Activated T-cell treated with anti-CD3 and anti-CD28 coated beads, Interleukin-2, amount 50 U/mL, for 4 hours (primary cell): ENCODE measurements around the gene PSTPIP1. TPM values are rescaled to one million over a fixed set of nuclear protein-coding genes. Genes with fewer than 3 reads are reported as not detected.
A peak's percentile ranks its signal among the peaks of the same experiment; 100 is the strongest.

Experiments used
- ATAC-seq, 2 donors: fragments of 200-7000 bp; cut with Tn5 transposase; one replicate each; pipeline ENCODE4 v1.10.0; 2021
- DNase-seq: peaks from one replicate; pipeline ENCODE4 v3.0.0-alpha.2; 2020
- H3K27me3 Mint-ChIP-seq: one replicate; pipeline ENCODE4 v1.8.0; 2021; ENCODE audit warnings: low read depth, mixed read lengths
- H3K36me3 Mint-ChIP-seq: one replicate; pipeline ENCODE4 v1.8.0; 2022; ENCODE audit warnings: mixed read lengths; ENCODE audit not compliant: insufficient read depth
- H3K4me1 Mint-ChIP-seq: one replicate; pipeline ENCODE4 v1.8.0; 2021; ENCODE audit warnings: low read depth, mixed read lengths
- H3K4me3 Mint-ChIP-seq: one replicate; pipeline ENCODE4 v1.8.0; 2021; ENCODE audit warnings: mild to moderate bottlenecking, moderate library complexity, mixed read lengths
- H3K9me3 Mint-ChIP-seq: one replicate; pipeline ENCODE4 v1.8.0; 2021; ENCODE audit warnings: mixed read lengths
- total RNA-seq, 3 donors: library from RNA; stranded (reverse); gene quantifications; one replicate each; pipeline ENCODE4 v1.2.1, GENCODE V29; 2021

Gene PSTPIP1
- total RNA-seq, 3 donors from 2014 or later = 85.4 to 130 (median 92.1) TPM

GRCh38 chr15:77032052-77032646 is 37.2 kb downstream of the PSTPIP1 start:
- ATAC-seq (no peak), DNase-seq (no peak)
- H3K4me3 Mint-ChIP-seq = no peak overlapping the region
- peaks cover 17% of the 10 kb centered on the region for H3K36me3 Mint-ChIP-seq
- H3K4me1 Mint-ChIP-seq = peaks cover under 1% of the 10 kb centered on the region
- H3K9me3 Mint-ChIP-seq = no peaks in the 10 kb centered on the region
- no peaks in the 10 kb centered on the region for H3K27me3 Mint-ChIP-seq

GRCh38 chr15:77032647-77033416 is 37.9 kb downstream of the PSTPIP1 start:
- H3K9me3 Mint-ChIP-seq = no peaks in the 10 kb centered on the region
- no peaks in the 10 kb centered on the region for H3K4me1 Mint-ChIP-seq
- no peak for DNase-seq
- ATAC-seq = no peak
- no peaks in the 10 kb centered on the region for H3K27me3 Mint-ChIP-seq
- no peak overlapping the region for H3K4me3 Mint-ChIP-seq
- peaks cover 20% of the 10 kb centered on the region for H3K36me3 Mint-ChIP-seq

GRCh38 chr15:77033417-77033728 is 38.4 kb downstream of the PSTPIP1 start:
- ATAC-seq (no peak), DNase-seq (no peak)
- H3K4me1 Mint-ChIP-seq = no peaks in the 10 kb centered on the region
- peaks cover 20% of the 10 kb centered on the region for H3K36me3 Mint-ChIP-seq
- no peak overlapping the region for H3K4me3 Mint-ChIP-seq
- H3K9me3 Mint-ChIP-seq = no peaks in the 10 kb centered on the region
- no peaks in the 10 kb centered on the region for H3K27me3 Mint-ChIP-seq

DNA sequence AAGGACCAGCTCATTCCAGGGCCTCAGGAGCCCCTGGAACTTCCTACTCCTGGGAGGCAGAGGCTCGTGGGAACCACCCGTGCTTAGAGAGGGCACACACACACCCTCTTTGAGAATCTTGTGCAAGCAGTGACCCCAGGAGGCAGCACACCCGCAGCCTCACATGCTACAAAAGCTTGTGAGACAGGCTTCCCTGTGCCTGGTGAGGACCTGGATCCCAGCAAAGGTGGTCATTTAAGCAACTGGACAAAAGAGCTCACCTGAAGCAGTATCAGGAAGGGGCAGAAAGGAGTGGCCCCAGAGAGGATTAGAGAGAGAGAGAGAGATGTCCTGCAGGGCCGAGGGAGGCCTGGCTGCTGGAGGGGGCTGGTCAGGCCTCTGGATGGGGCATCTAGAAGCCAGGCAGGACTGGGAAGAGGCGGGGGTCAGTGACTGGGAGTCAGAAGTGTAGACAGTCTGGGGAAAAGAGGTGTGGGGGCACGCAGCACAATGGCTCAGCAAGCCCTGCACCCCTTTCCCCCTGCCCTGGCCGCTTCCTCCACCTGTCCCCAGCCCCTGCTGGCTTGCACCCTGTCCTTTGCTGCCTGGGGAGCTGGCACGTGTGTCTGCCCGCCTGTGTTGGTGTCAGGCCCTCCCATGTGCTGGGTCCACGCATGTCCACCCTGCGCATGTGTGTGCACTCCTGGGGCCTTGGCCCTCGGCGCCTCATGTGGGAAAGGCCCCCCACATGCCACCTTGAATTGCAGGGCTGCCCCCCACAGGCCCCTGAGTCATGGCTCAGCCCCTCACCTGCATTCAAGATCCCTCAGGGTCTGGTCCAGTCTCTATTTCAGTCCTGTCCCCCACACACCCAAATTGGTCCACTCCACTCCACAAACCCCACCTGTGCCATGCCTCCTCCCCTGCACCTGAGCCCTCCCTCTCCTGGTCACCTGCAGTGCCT is 39.1 kb downstream of the PSTPIP1 start:
- H3K36me3 Mint-ChIP-seq = peaks cover 20% of the 10 kb centered on the region
- no peak overlapping the region for H3K4me3 Mint-ChIP-seq
- no peaks in the 10 kb centered on the region for H3K4me1 Mint-ChIP-seq
- no peaks in the 10 kb centered on the region for H3K27me3 Mint-ChIP-seq
- no peak for ATAC-seq
- H3K9me3 Mint-ChIP-seq = no peaks in the 10 kb centered on the region
- DNase-seq = no peak

DNA sequence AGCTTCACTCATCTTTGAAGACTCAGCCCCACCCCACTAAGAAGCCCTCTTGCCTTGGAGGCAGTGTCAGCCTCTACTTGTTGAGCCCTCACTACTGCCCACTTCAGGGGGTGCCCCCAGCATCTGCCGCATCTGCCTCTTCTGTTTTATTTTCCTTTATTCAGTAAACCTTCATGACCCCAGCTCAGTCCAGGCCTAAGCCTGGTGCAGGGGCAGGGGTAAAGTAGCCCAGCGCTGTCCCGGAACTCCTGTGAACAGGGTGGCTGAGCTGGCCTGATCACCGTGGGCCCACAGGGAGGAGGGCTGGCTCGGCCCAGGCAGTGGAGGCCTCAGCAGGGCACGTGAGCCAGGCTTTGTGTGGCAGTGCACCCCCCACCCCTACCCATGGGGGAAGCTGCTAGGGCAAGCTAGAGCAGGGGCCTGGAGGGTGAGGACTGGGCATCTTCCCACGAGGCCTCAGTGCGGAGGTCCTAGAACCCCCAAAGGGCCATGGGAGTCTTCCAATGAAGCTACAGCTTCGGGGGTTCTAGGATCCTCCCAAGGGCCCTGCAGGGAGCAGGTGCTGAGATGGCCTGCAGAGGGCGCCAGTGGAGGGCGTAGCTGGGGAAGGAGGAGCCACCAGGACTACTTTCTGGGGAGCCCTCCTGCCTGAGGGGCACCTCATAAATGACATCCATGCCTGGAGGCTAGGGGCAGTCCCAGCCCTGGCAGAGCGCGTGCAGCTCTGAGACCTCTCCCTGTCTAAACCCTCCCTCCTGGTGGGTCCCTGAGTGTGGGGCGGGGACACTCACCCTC is 40.0 kb downstream of the PSTPIP1 start:
- H3K4me3 Mint-ChIP-seq = no peak overlapping the region
- peak; percentile 49 to 62 for ATAC-seq
- no peaks in the 10 kb centered on the region for H3K9me3 Mint-ChIP-seq
- H3K4me1 Mint-ChIP-seq = no peaks in the 10 kb centered on the region
- DNase-seq = peak; percentile 37
- no peaks in the 10 kb centered on the region for H3K27me3 Mint-ChIP-seq
- H3K36me3 Mint-ChIP-seq = peaks cover 20% of the 10 kb centered on the region

DNA sequence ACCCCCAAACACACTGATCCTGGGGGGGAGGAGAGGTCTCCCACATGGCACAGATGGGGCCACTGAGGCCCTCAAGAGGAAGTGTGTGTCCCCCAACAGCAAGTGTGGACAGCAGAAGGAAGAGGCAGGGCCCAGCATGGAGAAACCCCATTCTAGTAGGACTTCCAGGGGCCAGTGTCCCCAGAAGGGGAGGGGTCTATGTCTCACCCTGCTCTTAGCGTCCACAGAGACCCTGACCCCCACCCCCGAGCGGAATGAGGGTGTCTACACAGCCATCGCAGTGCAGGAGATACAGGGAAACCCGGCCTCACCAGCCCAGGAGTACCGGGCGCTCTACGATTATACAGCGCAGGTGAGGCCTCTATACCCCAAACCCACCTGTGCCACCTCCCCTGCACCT is 40.7 kb downstream of the PSTPIP1 start:
- no peak for ATAC-seq
- Mint-ChIP-seq H3K9me3 (peaks cover under 1% of the 10 kb centered on the region), H3K4me3 (no peak overlapping the region), H3K27me3 (no peaks in the 10 kb centered on the region), H3K4me1 (peaks cover under 1% of the 10 kb centered on the region), H3K36me3 (peaks cover 21% of the 10 kb centered on the region)
- no peak for DNase-seq

- no peaks in the 10 kb centered on the region for H3K27me3 Mint-ChIP-seq
- DNase-seq (no peak), ATAC-seq (no peak)
- no peak overlapping the region for H3K4me3 Mint-ChIP-seq
- H3K4me1 Mint-ChIP-seq = peaks cover 3% of the 10 kb centered on the region
- H3K36me3 Mint-ChIP-seq = peaks cover 23% of the 10 kb centered on the region
- peaks cover 4% of the 10 kb centered on the region for H3K9me3 Mint-ChIP-seq
These were observed 41.1 kb downstream of the PSTPIP1 start for GRCh38 chr15:77035999-77036471.

GRCh38 chr15:77036537-77037387 is 41.8 kb downstream of the PSTPIP1 start:
- Mint-ChIP-seq H3K36me3 (peaks cover 26% of the 10 kb centered on the region), H3K4me3 (no peak overlapping the region)
- ATAC-seq = no peak

DNA sequence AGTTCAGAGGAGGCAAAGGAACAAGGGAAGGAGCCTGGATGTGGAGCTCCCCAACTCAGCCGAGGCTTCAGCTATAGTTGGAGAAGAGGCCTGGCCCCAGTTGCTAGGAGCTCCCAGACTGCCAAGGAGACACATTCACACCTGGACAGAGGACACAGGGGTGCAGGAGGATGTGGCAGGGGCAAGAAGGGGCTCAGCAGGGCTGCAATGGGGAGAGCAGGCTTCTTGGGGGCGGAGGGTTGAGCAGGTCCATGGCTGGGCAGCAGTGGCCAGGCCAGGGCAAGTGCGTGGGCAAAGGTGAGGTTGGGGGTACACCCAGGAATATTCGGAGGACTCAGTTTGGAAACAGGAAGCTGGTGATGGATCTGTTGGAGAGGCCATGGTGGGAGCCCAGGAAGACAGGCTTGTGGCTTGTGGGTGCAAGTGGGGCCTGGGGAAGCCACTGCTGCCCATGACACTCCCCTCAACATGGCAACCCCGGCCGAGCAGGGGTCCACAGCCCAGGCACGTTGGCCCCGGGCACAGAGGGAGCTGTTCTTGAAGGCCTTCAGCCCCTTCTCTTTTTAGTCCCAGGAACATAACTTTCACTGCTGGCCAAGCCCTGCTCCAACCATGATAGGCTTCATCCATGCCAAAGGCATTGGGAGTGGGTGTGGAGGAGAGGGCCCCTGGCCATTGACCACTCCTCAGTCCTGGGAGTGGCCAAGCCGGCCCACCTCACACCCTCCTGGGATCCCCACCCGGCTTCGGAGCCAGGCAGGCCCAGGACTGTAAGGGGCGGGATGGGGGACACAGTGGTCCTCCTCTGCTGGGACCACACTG is 42.7 kb downstream of the PSTPIP1 start:
- no peak for ATAC-seq
- peaks cover 4% of the 10 kb centered on the region for H3K9me3 Mint-ChIP-seq

More at GRCh38 chr15:77036537-77037387, 41.8 kb downstream of the PSTPIP1 start:
- H3K27me3 Mint-ChIP-seq = no peaks in the 10 kb centered on the region
- no peak for DNase-seq
- H3K9me3 Mint-ChIP-seq = peaks cover 4% of the 10 kb centered on the region
- peaks cover 3% of the 10 kb centered on the region for H3K4me1 Mint-ChIP-seq

GRCh38 chr15:77038312-77039216 is 43.6 kb downstream of the PSTPIP1 start:
- peaks cover 3% of the 10 kb centered on the region for H3K4me1 Mint-ChIP-seq
- H3K9me3 Mint-ChIP-seq = peaks cover 4% of the 10 kb centered on the region
- peak in 1 of 2 donors; percentile 38 for ATAC-seq

More for the DNA sequence above, 42.7 kb downstream of the PSTPIP1 start:
- no peak for DNase-seq
- H3K27me3 Mint-ChIP-seq = no peaks in the 10 kb centered on the region
- peaks cover 3% of the 10 kb centered on the region for H3K4me1 Mint-ChIP-seq
- peaks cover 28% of the 10 kb centered on the region for H3K36me3 Mint-ChIP-seq
- no peak overlapping the region for H3K4me3 Mint-ChIP-seq

DNA sequence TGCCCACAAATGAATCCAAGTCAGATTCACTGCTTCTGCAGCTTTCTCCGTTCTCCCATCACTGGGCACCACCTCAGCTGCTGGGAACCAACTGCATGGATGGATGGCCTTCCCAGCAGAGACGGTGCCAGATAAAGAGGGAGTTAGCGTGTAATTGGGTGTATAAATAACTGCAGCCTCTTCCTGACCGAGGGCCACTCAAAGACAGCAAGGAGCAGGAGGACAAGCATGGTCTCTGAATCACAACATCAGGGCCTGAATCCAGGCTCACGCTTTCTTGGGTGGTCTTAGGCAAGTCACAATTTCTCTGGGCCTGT is 44.2 kb downstream of the PSTPIP1 start:
- DNase-seq = no peak
- Mint-ChIP-seq H3K4me1 (peaks cover 3% of the 10 kb centered on the region), H3K27me3 (no peaks in the 10 kb centered on the region), H3K4me3 (no peak overlapping the region), H3K36me3 (peaks cover 35% of the 10 kb centered on the region), H3K9me3 (peaks cover 4% of the 10 kb centered on the region)
- no peak for ATAC-seq

More at GRCh38 chr15:77038312-77039216, 43.6 kb downstream of the PSTPIP1 start:
- no peaks in the 10 kb centered on the region for H3K27me3 Mint-ChIP-seq
- H3K4me3 Mint-ChIP-seq = no peak overlapping the region
- H3K36me3 Mint-ChIP-seq = peaks cover 35% of the 10 kb centered on the region
- DNase-seq = no peak

GRCh38 chr15:77039848-77040247 is 44.9 kb downstream of the PSTPIP1 start:
- DNase-seq (no peak), ATAC-seq (no peak)
- H3K27me3 Mint-ChIP-seq = no peaks in the 10 kb centered on the region
- H3K36me3 Mint-ChIP-seq = peaks cover 35% of the 10 kb centered on the region
- peaks cover 3% of the 10 kb centered on the region for H3K4me1 Mint-ChIP-seq
- peaks cover 4% of the 10 kb centered on the region for H3K9me3 Mint-ChIP-seq
- no peak overlapping the region for H3K4me3 Mint-ChIP-seq
